ENCODE measurements around the gene SLC2A9. TPM values are rescaled to one million over a fixed set of nuclear protein-coding genes. Genes with fewer than 3 reads are reported as not detected.

Gene SLC2A9
- total and polyA plus RNA-seq, 2 of the 13 experiments (the other 11 are each of a cell fraction or from before 2014, with no cell fraction given) = 36.2 to 42.3 TPM

DNA sequence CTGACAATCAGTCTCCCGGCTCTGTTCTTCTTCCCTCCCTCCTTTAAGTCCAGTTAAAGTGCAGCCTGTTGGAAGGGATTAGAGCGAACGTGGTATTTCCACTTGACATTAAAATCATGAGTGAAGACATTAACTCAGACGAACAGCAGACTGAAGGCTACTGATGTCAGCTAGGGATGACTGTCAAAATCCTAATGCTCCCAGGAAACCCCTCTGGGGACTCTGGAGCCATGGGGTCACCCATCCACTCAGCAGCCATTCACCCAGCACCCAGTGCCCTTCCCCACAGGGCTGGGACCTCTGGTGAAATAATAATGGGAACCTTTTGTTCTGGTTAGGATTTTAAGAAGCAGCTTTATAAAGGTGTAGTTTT, 126.0 kb downstream of the SLC2A9 start (continued):
- TF ChIP-seq TCF7L2 (IDR thresholded peaks at IDR 0.05; ENCODE audit: low read depth, low read length) (no peak), HNF4A (CRISPR knock-in tag; IDR thresholded peaks at IDR 0.05) (no peak), MAZ (IDR thresholded peaks at IDR 0.05; ENCODE audit: borderline replicate concordance, low read depth, low read length) (no peak), MAZ (CRISPR knock-in tag; IDR thresholded peaks at IDR 0.05; ENCODE audit: low read depth) (no peak)

DNA sequence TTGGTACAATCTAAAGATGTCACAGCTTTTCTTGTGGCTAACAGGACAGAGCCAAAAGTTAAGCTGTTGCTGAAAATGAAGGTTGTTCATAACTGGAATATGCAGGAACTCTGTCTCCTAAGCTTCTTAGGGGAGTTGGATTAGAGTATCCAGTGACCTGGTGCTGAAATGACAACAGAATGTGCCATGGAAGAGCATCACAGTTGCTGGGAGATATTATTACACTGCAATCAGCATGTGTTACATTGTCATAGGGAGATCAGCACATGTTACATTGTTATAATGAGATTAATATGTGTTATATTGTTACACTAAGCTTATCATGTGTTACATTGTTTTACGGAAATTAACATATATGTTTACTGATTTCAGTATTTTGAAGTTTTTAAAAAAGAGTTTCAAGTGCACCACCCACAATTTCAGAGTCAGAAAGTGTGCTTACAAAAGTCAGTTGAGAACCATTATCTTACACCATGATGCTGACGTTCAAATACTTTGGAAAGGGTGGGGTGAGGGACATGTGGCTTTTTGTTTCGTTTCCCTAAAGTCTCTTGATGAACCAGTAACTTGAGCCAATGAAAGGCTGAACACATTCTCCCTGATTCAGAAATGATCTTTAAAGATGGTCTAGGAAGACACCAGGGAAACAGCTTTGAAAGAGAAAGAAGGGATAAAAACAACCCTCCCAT, 126.5 kb downstream of the SLC2A9 start:
- POLR2A ChIA-PET = no interaction called here
- CTCF ChIA-PET (ENCODE audit: low intra/inter-chr PET ratio, low total read pairs) = no interaction called here

More for the DNA sequence above, 126.5 kb downstream of the SLC2A9 start:
- FAIRE-seq (no peak), ATAC-seq (no peak), DNase-seq (ENCODE audit: low spot score) (no peak)
- no TSS peak for BruUV-seq (replicated peaks)
- intact Hi-C loops (cut with micrococcal nuclease; ENCODE audit: unreplicated experiment) (no loop called here), in situ Hi-C loops (cut with HindIII; ENCODE audit: extremely low pct_ligation_motif_present, low pct_unique_long_range_greater_than_20kb) (no loop called here)
- H3K9ac ChIP-seq (ENCODE audit: insufficient read depth, low read depth, low read length) = no peak overlapping the region
- no peaks in the 10 kb centered on the region for H3K9me3 ChIP-seq (ENCODE audit: low read length)
- WGBS (ENCODE audit: low lambda C conversion rate) = 96% methylated on average over 3 of the region's 3 CpGs
- H3K27me3 ChIP-seq (ENCODE audit: control insufficient read depth in 1 of 2, insufficient read depth in 2 of 2, low read length in 2 of 2) = no peaks in the 10 kb centered on the region
- H3K4me3 ChIP-seq (replicated peaks in 1 of 3; ENCODE audit: insufficient read depth in 1 of 3, low read depth in 2 of 3, low read length in 3 of 3) = no peak overlapping the region
- no peak overlapping the region for H3K4me2 ChIP-seq (ENCODE audit: low read depth, low read length)
- no peaks in the 10 kb centered on the region for H3K4me1 ChIP-seq (ENCODE audit: insufficient read depth, low read length)
- H4K20me1 ChIP-seq (ENCODE audit: insufficient read depth, low read length) = peaks cover 2% of the 10 kb centered on the region; the same call in 1 of the 2 replicates
- peaks cover 6 to 24% of the 10 kb centered on the region in 2 experiments; a peak in 4 of 5 replicates for H3K36me3 ChIP-seq (replicated peaks in 1 of 2; ENCODE audit: control insufficient read depth in 1 of 2, insufficient read depth in 2 of 2, low read length in 2 of 2)
- H3K27ac ChIP-seq (ENCODE audit: extremely low read length, insufficient read depth, low read length) = no peak overlapping the region
- no peaks in the 10 kb centered on the region for H3K79me2 ChIP-seq (ENCODE audit: insufficient read depth, low read length)
- H2AFZ ChIP-seq (ENCODE audit: low read length) = no peak overlapping the region
- no peak for TF ChIP-seq ZNF260 (CRISPR knock-in tag; IDR thresholded peaks at IDR 0.05; ENCODE audit: borderline replicate concordance, low read depth)
- TF ChIP-seq, protein P1, sequence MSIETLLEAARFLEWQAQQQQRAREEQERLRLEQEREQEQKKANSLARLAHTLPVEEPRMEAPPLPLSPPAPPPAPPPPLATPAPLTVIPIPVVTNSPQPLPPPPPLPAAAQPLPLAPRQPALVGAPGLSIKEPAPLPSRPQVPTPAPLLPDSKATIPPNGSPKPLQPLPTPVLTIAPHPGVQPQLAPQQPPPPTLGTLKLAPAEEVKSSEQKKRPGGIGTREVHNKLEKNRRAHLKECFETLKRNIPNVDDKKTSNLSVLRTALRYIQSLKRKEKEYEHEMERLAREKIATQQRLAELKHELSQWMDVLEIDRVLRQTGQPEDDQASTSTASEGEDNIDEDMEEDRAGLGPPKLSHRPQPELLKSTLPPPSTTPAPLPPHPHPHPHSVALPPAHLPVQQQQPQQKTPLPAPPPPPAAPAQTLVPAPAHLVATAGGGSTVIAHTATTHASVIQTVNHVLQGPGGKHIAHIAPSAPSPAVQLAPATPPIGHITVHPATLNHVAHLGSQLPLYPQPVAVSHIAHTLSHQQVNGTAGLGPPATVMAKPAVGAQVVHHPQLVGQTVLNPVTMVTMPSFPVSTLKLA (IDR thresholded peaks at IDR 0.05) = peak; percentile 51
- no peak for TF ChIP-seq FOXK1 (CRISPR knock-in tag; IDR thresholded peaks at IDR 0.05; ENCODE audit: borderline replicate concordance, low read depth)
- TF ChIP-seq XBP1 (CRISPR knock-in tag; IDR thresholded peaks at IDR 0.05) = no peak
- no peak for TF ChIP-seq HCFC1 (IDR thresholded peaks at IDR 0.05; ENCODE audit: low read depth, low read length)

All from HepG2 (cell line).